NCI-H748 treated with DMSO at 0.1 percent for 48 hours (cell line): ENCODE data around the gene BLOC1S3.

Experiments used
- DNase-seq: peaks from one replicate; lab custom pipeline; 2025; lab: John Stamatoyannopoulos, UW

The BLOC1S3 gene

GRCh38 chr19:45161738-45162607, 16.6 kb upstream of the BLOC1S3 start:
- no peak for DNase-seq

- DNase-seq, result no peak
These were observed 15.9 kb upstream of the BLOC1S3 start for GRCh38 chr19:45162608-45163143.

- DNase-seq, result no peak
These were observed 15.4 kb upstream of the BLOC1S3 start for GRCh38 chr19:45163156-45163555.

GRCh38 chr19:45163751-45164460, 14.7 kb upstream of the BLOC1S3 start:
- DNase-seq, result no peak

GRCh38 chr19:45164577-45165335, 13.8 kb upstream of the BLOC1S3 start:
- DNase-seq, result no peak

- no peak for DNase-seq
These were observed 11.8 kb upstream of the BLOC1S3 start for GRCh38 chr19:45166723-45167252.

- no peak for DNase-seq
These were observed 9.7 kb upstream of the BLOC1S3 start for GRCh38 chr19:45168767-45169351.

- DNase-seq, result no peak
These were observed 9.0 kb upstream of the BLOC1S3 start for GRCh38 chr19:45169602-45170001.

- DNase-seq, result no peak
These were observed 8.2 kb upstream of the BLOC1S3 start for GRCh38 chr19:45170146-45171106.

GRCh38 chr19:45171211-45171623, 7.4 kb upstream of the BLOC1S3 start:
- no peak for DNase-seq

- DNase-seq, result no peak
These were observed 6.4 kb upstream of the BLOC1S3 start for GRCh38 chr19:45172173-45172572.

GRCh38 chr19:45172611-45173208, 5.9 kb upstream of the BLOC1S3 start:
- no peak for DNase-seq

- no peak for DNase-seq
These were observed 4.8 kb upstream of the BLOC1S3 start for GRCh38 chr19:45173816-45174215.

GRCh38 chr19:45175515-45176345, 2.9 kb upstream of the BLOC1S3 start:
- no peak for DNase-seq

GRCh38 chr19:45177817-45178261, 745 bp upstream of the BLOC1S3 start, which contains the start of gene TRAPPC6A:
Gene TRAPPC6A, minus strand, starts transcription at chr19:45178237. Its CDS starts 19 bp downstream, at chr19:45178218.
- no peak for DNase-seq

GRCh38 chr19:45179072-45179891, 698 bp downstream of the BLOC1S3 start:
- no peak for DNase-seq

GRCh38 chr19:45179892-45180370, 1.3 kb downstream of the BLOC1S3 start:
- no peak for DNase-seq

- no peak for DNase-seq
These were observed 2.4 kb downstream of the BLOC1S3 start for GRCh38 chr19:45180936-45181335.
